Measurements from ENCODE around the gene PPHLN1.

PPHLN1 gene

DNA sequence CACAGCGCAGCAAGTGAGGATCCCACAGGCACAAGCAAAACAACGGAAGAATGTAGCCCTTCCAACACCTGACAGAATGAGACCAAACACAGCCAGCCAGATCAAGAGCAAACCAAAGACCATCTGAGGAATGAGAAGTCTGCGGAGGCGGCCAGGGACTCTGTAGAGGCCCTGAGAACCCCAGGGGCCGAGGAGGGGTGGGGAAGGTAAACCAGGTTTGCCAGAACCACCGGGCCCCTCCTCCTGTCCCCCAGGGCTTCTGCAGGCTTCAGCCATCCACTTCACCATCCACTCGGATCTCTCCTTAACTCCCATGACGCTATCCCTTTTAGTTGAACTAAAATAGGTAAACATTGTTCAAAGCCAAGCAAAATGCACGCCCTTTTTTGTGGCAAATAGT is 37.4 kb upstream of the PPHLN1 start:
- Histone ChIP-seq H3K36me3 (no peaks in the 10 kb centered on the region), H3K27me3 (no peaks in the 10 kb centered on the region), H3K9me3 (no peaks in the 10 kb centered on the region), H3K4me3 (ENCODE audit: low read depth, low read length) (no peak overlapping the region), H3K4me1 (peaks cover 2% of the 10 kb centered on the region; the same call in 1 of the 2 replicates)
- TF ChIP-seq, protein P1, sequence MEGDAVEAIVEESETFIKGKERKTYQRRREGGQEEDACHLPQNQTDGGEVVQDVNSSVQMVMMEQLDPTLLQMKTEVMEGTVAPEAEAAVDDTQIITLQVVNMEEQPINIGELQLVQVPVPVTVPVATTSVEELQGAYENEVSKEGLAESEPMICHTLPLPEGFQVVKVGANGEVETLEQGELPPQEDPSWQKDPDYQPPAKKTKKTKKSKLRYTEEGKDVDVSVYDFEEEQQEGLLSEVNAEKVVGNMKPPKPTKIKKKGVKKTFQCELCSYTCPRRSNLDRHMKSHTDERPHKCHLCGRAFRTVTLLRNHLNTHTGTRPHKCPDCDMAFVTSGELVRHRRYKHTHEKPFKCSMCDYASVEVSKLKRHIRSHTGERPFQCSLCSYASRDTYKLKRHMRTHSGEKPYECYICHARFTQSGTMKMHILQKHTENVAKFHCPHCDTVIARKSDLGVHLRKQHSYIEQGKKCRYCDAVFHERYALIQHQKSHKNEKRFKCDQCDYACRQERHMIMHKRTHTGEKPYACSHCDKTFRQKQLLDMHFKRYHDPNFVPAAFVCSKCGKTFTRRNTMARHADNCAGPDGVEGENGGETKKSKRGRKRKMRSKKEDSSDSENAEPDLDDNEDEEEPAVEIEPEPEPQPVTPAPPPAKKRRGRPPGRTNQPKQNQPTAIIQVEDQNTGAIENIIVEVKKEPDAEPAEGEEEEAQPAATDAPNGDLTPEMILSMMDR (IDR thresholded peaks at IDR 0.05; ENCODE audit: low read depth, low read length): no peak
- no peak for DNase-seq

GRCh38 chr12:42291680-42292079 is 34.3 kb upstream of the PPHLN1 start:
- no peak overlapping the region for H3K4me3 ChIP-seq (ENCODE audit: low read depth, low read length)
- no peaks in the 10 kb centered on the region for H3K27me3 ChIP-seq
- no peaks in the 10 kb centered on the region for H3K9me3 ChIP-seq
- TF ChIP-seq, protein P1 (IDR thresholded peaks at IDR 0.05; ENCODE audit: low read depth, low read length): no peak
- H3K36me3 ChIP-seq: no peaks in the 10 kb centered on the region
- no peak for DNase-seq
- H3K4me1 ChIP-seq: peaks cover 2% of the 10 kb centered on the region; the same call in 1 of the 2 replicates

DNA sequence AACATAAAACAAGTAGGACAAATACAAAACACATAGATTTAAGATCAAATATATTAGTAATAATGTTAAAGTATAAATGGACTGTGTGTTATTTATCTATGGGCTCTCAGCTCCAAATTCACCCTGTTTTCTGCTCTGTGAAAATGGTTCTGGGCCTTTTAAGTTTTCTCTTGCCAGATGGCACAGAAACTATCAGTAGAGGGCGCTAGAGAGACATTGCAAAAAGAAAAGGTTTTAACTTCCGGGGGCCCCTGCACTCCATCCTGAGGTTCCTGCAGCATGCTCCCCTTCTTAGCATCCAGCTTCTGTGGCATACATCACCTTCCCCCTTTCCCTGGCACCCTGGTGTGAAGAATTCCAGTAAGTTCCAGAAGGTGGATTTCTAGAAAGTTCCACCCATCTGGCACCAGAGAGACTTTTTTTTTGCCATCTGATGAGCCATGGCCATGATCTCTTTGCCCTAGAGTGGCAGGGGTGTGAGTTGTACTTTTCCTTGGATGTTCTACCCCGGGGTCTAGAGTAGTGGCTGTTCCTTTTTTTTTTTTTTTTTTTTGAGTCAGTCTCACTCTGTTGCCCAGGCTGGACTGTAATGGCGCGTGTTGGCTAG is 29.4 kb upstream of the PPHLN1 start:
- no peak for DNase-seq
- Histone ChIP-seq H3K27me3 (no peaks in the 10 kb centered on the region), H3K4me1 (peaks cover 2% of the 10 kb centered on the region; the same call in 1 of the 2 replicates), H3K9me3 (no peaks in the 10 kb centered on the region), H3K36me3 (no peaks in the 10 kb centered on the region), H3K4me3 (ENCODE audit: low read depth, low read length) (no peak overlapping the region)
- TF ChIP-seq, protein P1 (IDR thresholded peaks at IDR 0.05; ENCODE audit: low read depth, low read length): peak; percentile 74

- Histone ChIP-seq H3K4me1 (no peaks in the 10 kb centered on the region), H3K27me3 (no peaks in the 10 kb centered on the region), H3K4me3 (ENCODE audit: low read depth, low read length) (no peak overlapping the region), H3K36me3 (no peaks in the 10 kb centered on the region), H3K9me3 (no peaks in the 10 kb centered on the region)
- TF ChIP-seq, protein P1 (IDR thresholded peaks at IDR 0.05; ENCODE audit: low read depth, low read length): no peak
- DNase-seq: no peak
These were observed 27.1 kb upstream of the PPHLN1 start for GRCh38 chr12:42298887-42299286.

DNA sequence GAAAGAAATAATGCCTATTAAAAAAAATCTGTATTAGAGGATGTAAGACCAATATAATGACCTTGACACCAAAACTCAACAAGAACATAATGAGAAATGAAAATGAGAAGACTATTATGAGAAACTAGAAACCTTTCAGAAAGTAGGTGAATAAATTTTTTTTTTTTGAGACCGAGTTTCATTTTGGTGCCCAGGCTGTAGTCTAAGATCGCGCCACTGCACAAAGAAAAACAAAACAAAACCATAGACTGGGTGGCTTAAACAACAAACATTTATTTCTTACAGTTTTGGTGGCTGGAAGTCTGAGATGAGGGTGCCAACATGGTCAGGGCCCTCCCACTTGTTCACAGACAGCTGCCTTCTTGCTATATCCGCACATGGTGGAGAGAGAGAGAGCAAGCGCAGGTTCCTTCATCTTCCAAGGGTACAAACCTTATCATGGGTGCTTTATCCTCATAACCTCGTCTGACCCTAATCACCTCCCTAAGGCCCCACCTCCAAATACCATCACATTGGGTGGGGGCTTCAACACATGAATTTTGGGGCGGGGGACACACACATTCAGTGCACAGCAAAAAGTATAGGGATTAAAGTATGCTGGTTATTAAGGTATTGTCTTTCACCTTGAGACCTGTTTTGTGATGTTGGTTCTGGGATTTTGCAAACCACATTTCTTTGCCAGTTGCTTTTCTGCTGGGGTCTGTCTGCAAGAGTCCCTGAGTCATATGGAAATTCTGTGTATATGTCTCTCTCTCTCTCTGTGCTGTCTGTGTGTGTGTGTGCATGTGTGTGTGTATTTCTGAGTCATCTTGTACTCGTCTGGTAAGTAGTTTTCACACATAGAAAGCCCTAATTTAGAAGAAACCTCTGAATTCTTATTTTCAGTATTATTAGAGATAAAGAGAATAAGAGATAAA is 26.3 kb upstream of the PPHLN1 start:
- Histone ChIP-seq H3K27me3 (no peaks in the 10 kb centered on the region), H3K4me1 (no peaks in the 10 kb centered on the region), H3K4me3 (ENCODE audit: low read depth, low read length) (no peak overlapping the region), H3K36me3 (no peaks in the 10 kb centered on the region), H3K9me3 (no peaks in the 10 kb centered on the region)
- DNase-seq: no peak
- TF ChIP-seq, protein P1 (IDR thresholded peaks at IDR 0.05; ENCODE audit: low read depth, low read length): no peak

DNA sequence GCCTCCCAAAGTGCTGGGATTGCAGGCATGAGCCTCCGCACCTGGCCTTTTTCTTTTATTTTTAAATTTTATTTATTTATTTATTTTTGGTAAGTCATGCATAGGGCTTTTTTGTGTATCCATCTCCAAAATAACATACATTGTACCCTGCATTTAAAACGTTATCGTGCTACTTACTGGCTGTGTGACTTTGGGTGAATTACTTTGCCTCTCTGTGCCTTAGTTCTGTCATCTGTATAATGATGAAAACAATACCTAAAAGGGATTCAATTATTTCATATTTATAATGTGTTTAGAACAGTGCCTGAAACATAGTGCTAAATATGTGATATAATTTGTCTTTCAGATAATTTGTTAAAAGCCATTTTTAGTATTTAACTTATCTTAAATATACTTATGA is 19.7 kb upstream of the PPHLN1 start:
- no peaks in the 10 kb centered on the region for H3K4me1 ChIP-seq
- TF ChIP-seq, protein P1 (IDR thresholded peaks at IDR 0.05; ENCODE audit: low read depth, low read length): no peak
- H3K36me3 ChIP-seq: no peaks in the 10 kb centered on the region
- no peaks in the 10 kb centered on the region for H3K9me3 ChIP-seq
- H3K4me3 ChIP-seq (ENCODE audit: low read depth, low read length): no peak overlapping the region
- no peaks in the 10 kb centered on the region for H3K27me3 ChIP-seq
- DNase-seq: no peak

Measured in BE2C (cell line).